Immature natural killer cell (primary cell): ENCODE measurements around the gene NRXN3. TPM values are rescaled to one million over a fixed set of nuclear protein-coding genes. Genes with fewer than 3 reads are reported as not detected.

Source experiments
- DNase-seq, 3 donors: peaks; one replicate each; pipeline ENCODE4 v3.0.0; 2022; ENCODE audit warnings: mixed read lengths in 1 of 3
- H3K27ac Mint-ChIP-seq, 6 donors: one replicate each; pipeline ENCODE4 v1.8.0; 2020; ENCODE audit warnings: mixed read lengths in 6 of 6, mild to moderate bottlenecking in 5 of 6, inconsistent platforms in 4 of 6, moderate library complexity in 3 of 6
- H3K27me3 Mint-ChIP-seq, 3 donors: one replicate each; pipeline ENCODE4 v1.8.0; 2020 to 2021; ENCODE audit warnings: low read depth in 3 of 3, mild to moderate bottlenecking in 3 of 3, mixed read lengths in 3 of 3, moderate library complexity in 3 of 3, inconsistent platforms in 1 of 3
- H3K36me3 Mint-ChIP-seq, 3 donors: one replicate each; pipeline ENCODE4 v1.8.0; 2020; ENCODE audit warnings: mixed read lengths in 3 of 3, inconsistent platforms in 2 of 3, mild to moderate bottlenecking in 2 of 3
- H3K4me1 Mint-ChIP-seq, 2 donors: one replicate each; pipeline ENCODE4 v1.8.0; 2020; ENCODE audit warnings: inconsistent platforms in 2 of 2, mild to moderate bottlenecking in 2 of 2, mixed read lengths in 2 of 2, moderate library complexity in 1 of 2
- H3K4me3 Mint-ChIP-seq, 5 donors: one replicate each; pipeline ENCODE4 v1.8.0; 2020; ENCODE audit warnings: mild to moderate bottlenecking in 5 of 5, mixed read lengths in 5 of 5, inconsistent platforms in 3 of 5, moderate library complexity in 3 of 5
- H3K9me3 Mint-ChIP-seq, 6 donors: one replicate each; pipeline ENCODE4 v1.8.0; 2020; ENCODE audit warnings: mild to moderate bottlenecking in 6 of 6, mixed read lengths in 6 of 6, inconsistent platforms in 4 of 6, moderate library complexity in 3 of 6
- polyA plus RNA-seq, 3 donors: library from polyadenylated mRNA; unstranded; fragments of 300-500 nt; fragmentation: Illumina TruSeq; gene quantifications; one replicate each; pipeline ENCODE4 v1.2.3, GENCODE V29; 2021

The NRXN3 gene
- polyA plus RNA-seq, 3 donors from 2014 or later: not detected

GRCh38 chr14:78593949-78594348 is 423.8 kb downstream of the NRXN3 start:
- H3K4me3 Mint-ChIP-seq: no peak overlapping the region
- H3K27ac Mint-ChIP-seq: no peak overlapping the region
- H3K4me1 Mint-ChIP-seq: no peaks in the 10 kb centered on the region
- H3K9me3 Mint-ChIP-seq: peaks cover 0 to 2% (median 0%) of the 10 kb centered on the region in 6 donors
- peaks cover 0 to 4% (median 3%) of the 10 kb centered on the region in 3 donors for H3K27me3 Mint-ChIP-seq
- no peak for DNase-seq
- no peaks in the 10 kb centered on the region for H3K36me3 Mint-ChIP-seq

- H3K4me3 Mint-ChIP-seq: no peak overlapping the region
- H3K9me3 Mint-ChIP-seq: peaks cover 0 to 2% (median 0%) of the 10 kb centered on the region in 6 donors
- H3K36me3 Mint-ChIP-seq: no peaks in the 10 kb centered on the region
- no peak for DNase-seq
- H3K27ac Mint-ChIP-seq: no peak overlapping the region
- peaks cover 0 to 4% (median 2%) of the 10 kb centered on the region in 3 donors for H3K27me3 Mint-ChIP-seq
- H3K4me1 Mint-ChIP-seq: no peaks in the 10 kb centered on the region
These were observed 425.6 kb downstream of the NRXN3 start for GRCh38 chr14:78595797-78596196.

- no peak overlapping the region for H3K27ac Mint-ChIP-seq
- no peaks in the 10 kb centered on the region for H3K36me3 Mint-ChIP-seq
- H3K9me3 Mint-ChIP-seq: peaks cover 0 to 3% (median 0%) of the 10 kb centered on the region in 6 donors
- no peaks in the 10 kb centered on the region for H3K4me1 Mint-ChIP-seq
- peaks cover 0 to 2% (median 2%) of the 10 kb centered on the region in 3 donors for H3K27me3 Mint-ChIP-seq
- DNase-seq: peak; percentile 3 to 23 (median 18)
- no peak overlapping the region for H3K4me3 Mint-ChIP-seq
These were observed 428.1 kb downstream of the NRXN3 start for GRCh38 chr14:78598046-78598920.

GRCh38 chr14:78605025-78605762 is 435.0 kb downstream of the NRXN3 start:
- peaks cover 0 to 11% (median 0%) of the 10 kb centered on the region in 6 donors for H3K9me3 Mint-ChIP-seq
- H3K27me3 Mint-ChIP-seq: peaks cover 0 to 2% (median 0%) of the 10 kb centered on the region in 3 donors
- H3K4me1 Mint-ChIP-seq: no peaks in the 10 kb centered on the region
- H3K36me3 Mint-ChIP-seq: no peaks in the 10 kb centered on the region
- DNase-seq: no peak
- no peak overlapping the region for H3K4me3 Mint-ChIP-seq
- no peak overlapping the region for H3K27ac Mint-ChIP-seq

GRCh38 chr14:78605897-78606500 is 435.8 kb downstream of the NRXN3 start:
- H3K4me1 Mint-ChIP-seq: no peaks in the 10 kb centered on the region
- no peak overlapping the region for H3K4me3 Mint-ChIP-seq
- no peaks in the 10 kb centered on the region for H3K36me3 Mint-ChIP-seq
- H3K27me3 Mint-ChIP-seq: peaks cover 0 to 2% (median 0%) of the 10 kb centered on the region in 3 donors
- no peak for DNase-seq
- H3K27ac Mint-ChIP-seq: no peak overlapping the region
- H3K9me3 Mint-ChIP-seq: peaks cover 0 to 7% (median 0%) of the 10 kb centered on the region in 6 donors

GRCh38 chr14:78608998-78609787 is 439.0 kb downstream of the NRXN3 start:
- Mint-ChIP-seq H3K27me3 (peaks cover 1 to 4% (median 2%) of the 10 kb centered on the region in 3 donors), H3K36me3 (no peaks in the 10 kb centered on the region), H3K4me3 (no peak overlapping the region), H3K4me1 (no peaks in the 10 kb centered on the region), H3K9me3 (peaks cover 0 to 7% (median 0%) of the 10 kb centered on the region in 6 donors), H3K27ac (no peak overlapping the region)
- no peak for DNase-seq

GRCh38 chr14:78610994-78611393 is 440.8 kb downstream of the NRXN3 start:
- no peak overlapping the region for H3K4me3 Mint-ChIP-seq
- peaks cover 1 to 4% (median 2%) of the 10 kb centered on the region in 3 donors for H3K27me3 Mint-ChIP-seq
- H3K27ac Mint-ChIP-seq: no peak overlapping the region
- no peaks in the 10 kb centered on the region for H3K36me3 Mint-ChIP-seq
- no peak for DNase-seq
- H3K9me3 Mint-ChIP-seq: peaks cover 0 to 7% (median 0%) of the 10 kb centered on the region in 6 donors
- no peaks in the 10 kb centered on the region for H3K4me1 Mint-ChIP-seq

- Mint-ChIP-seq H3K4me1 (no peaks in the 10 kb centered on the region), H3K4me3 (no peak overlapping the region), H3K27me3 (peaks cover 1 to 4% (median 2%) of the 10 kb centered on the region in 3 donors), H3K9me3 (peaks cover 0 to 7% (median 0%) of the 10 kb centered on the region in 6 donors), H3K36me3 (no peaks in the 10 kb centered on the region), H3K27ac (no peak overlapping the region)
- no peak for DNase-seq
These were observed 441.8 kb downstream of the NRXN3 start for GRCh38 chr14:78611796-78612571.

- peaks cover 0 to 5% (median 0%) of the 10 kb centered on the region in 6 donors for H3K9me3 Mint-ChIP-seq
- DNase-seq: no peak
- no peak overlapping the region for H3K4me3 Mint-ChIP-seq
- H3K4me1 Mint-ChIP-seq: no peaks in the 10 kb centered on the region
- peaks cover 1 to 2% (median 2%) of the 10 kb centered on the region in 3 donors for H3K27me3 Mint-ChIP-seq
- no peaks in the 10 kb centered on the region for H3K36me3 Mint-ChIP-seq
- H3K27ac Mint-ChIP-seq: no peak overlapping the region
These were observed 442.5 kb downstream of the NRXN3 start for GRCh38 chr14:78612666-78613065.

- H3K36me3 Mint-ChIP-seq: no peaks in the 10 kb centered on the region
- peaks cover 1 to 2% (median 2%) of the 10 kb centered on the region in 3 donors for H3K27me3 Mint-ChIP-seq
- no peak for DNase-seq
- no peak overlapping the region for H3K4me3 Mint-ChIP-seq
- H3K9me3 Mint-ChIP-seq: peaks cover 0 to 2% (median 0%) of the 10 kb centered on the region in 6 donors
- no peaks in the 10 kb centered on the region for H3K4me1 Mint-ChIP-seq
- no peak overlapping the region for H3K27ac Mint-ChIP-seq
These were observed 444.4 kb downstream of the NRXN3 start for GRCh38 chr14:78614593-78614992.

- Mint-ChIP-seq H3K9me3 (no peaks in the 10 kb centered on the region), H3K4me1 (no peaks in the 10 kb centered on the region), H3K27me3 (peaks cover 0 to 2% (median 0%) of the 10 kb centered on the region in 3 donors), H3K4me3 (no peak overlapping the region), H3K36me3 (no peaks in the 10 kb centered on the region), H3K27ac (no peak overlapping the region)
- no peak for DNase-seq
These were observed 447.6 kb downstream of the NRXN3 start for GRCh38 chr14:78617735-78618134.

- Mint-ChIP-seq H3K4me3 (no peak overlapping the region), H3K36me3 (no peaks in the 10 kb centered on the region), H3K9me3 (no peaks in the 10 kb centered on the region), H3K27ac (no peak overlapping the region), H3K4me1 (no peaks in the 10 kb centered on the region), H3K27me3 (peaks cover 0 to 2% (median 0%) of the 10 kb centered on the region in 3 donors)
- DNase-seq: no peak
These were observed 448.2 kb downstream of the NRXN3 start for GRCh38 chr14:78618368-78618767.
